ENCODE results near the gene NRG2. TPM values are rescaled to one million over a fixed set of nuclear protein-coding genes. Genes with fewer than 3 reads are reported as not detected.

NRG2 gene
- total RNA-seq, 1 experiment from 2014 or later = 0.91 TPM

- ATAC-seq = no peak
- no TSS peak for BruUV-seq (replicated peaks)
- peaks cover 0 to 11% of the 10 kb centered on the region in 2 experiments; a peak in 1 of 4 replicates for H3K4me1 ChIP-seq (ENCODE audit: control insufficient read depth in 1 of 2, insufficient read depth in 2 of 2, low read length in 2 of 2)
- no peak for TF ChIP-seq EZH2phosphoT487 (IDR thresholded peaks at IDR 0.05; ENCODE audit: borderline replicate concordance)
- TF ChIP-seq ATF3 (IDR thresholded peaks at IDR 0.05) = no peak
- TF ChIP-seq YY1 (IDR thresholded peaks at IDR 0.05; ENCODE audit: extremely low read depth, insufficient replicate concordance, low read depth, low read length) = no peak
- TF ChIP-seq ZFX (IDR thresholded peaks at IDR 0.05) = no peak
- no peak for TF ChIP-seq ZNF274 (IDR thresholded peaks at IDR 0.05; ENCODE audit: low read depth, low read length)
- no peak for TF ChIP-seq SIN3A (IDR thresholded peaks at IDR 0.05; ENCODE audit: low read depth)
- no peak for TF ChIP-seq POLR2A (IDR thresholded peaks at IDR 0.05; ENCODE audit: borderline replicate concordance, extremely low read depth, insufficient read depth, insufficient read length)
- no peak for TF ChIP-seq RAD21 (IDR thresholded peaks at IDR 0.05; ENCODE audit: low read depth)
- TF ChIP-seq EGR1 (IDR thresholded peaks at IDR 0.05; ENCODE audit: low read depth) = no peak
- no peak for TF ChIP-seq EZH2 (IDR thresholded peaks at IDR 0.05)
- intact Hi-C loops (cut with micrococcal nuclease) = loop anchor here (10.0 kb wide), 2 partner anchors 205 to 315 kb away; no protein-coding TSS in a partner anchor
- DNase-seq (ENCODE audit: low read depth, low spot score) = no peak
- H3K79me2 ChIP-seq (ENCODE audit: insufficient read depth, low read length) = no peaks in the 10 kb centered on the region
- H4K20me1 ChIP-seq (ENCODE audit: insufficient read depth) = no peaks in the 10 kb centered on the region
- no peak overlapping the region for H3K4me2 ChIP-seq (ENCODE audit: low read length)
- POLR2A ChIA-PET = no interaction called here
- H3K4me3 ChIP-seq (replicated peaks in 1 of 2; ENCODE audit: low read depth in 1 of 2, low read length in 2 of 2) = no peak overlapping the region
- H3K9me2 ChIP-seq (ENCODE audit: insufficient read depth) = no peaks in the 10 kb centered on the region
- CTCF ChIA-PET = no interaction called here
- RAD21 ChIA-PET (ENCODE audit: low non-redundant PET in 1 of 2, low total read pairs in 2 of 2, uncharacterized antibody in 2 of 2, unreplicated experiment in 2 of 2) = no interaction called here
- H2AFZ ChIP-seq (ENCODE audit: low read depth, low read length, poor library complexity, severe bottlenecking) = no peak overlapping the region
- H3K36me3 ChIP-seq (ENCODE audit: control insufficient read depth in 1 of 2, insufficient read depth in 2 of 2, low read length in 2 of 2) = no peaks in the 10 kb centered on the region
- no peak overlapping the region for H3K9ac ChIP-seq (ENCODE audit: low read length)
- no peak overlapping the region for H3K27ac ChIP-seq (ENCODE audit: low read depth, low read length)
- H3K9me3 ChIP-seq (ENCODE audit: control insufficient read depth in 1 of 2, insufficient read depth in 1 of 2, low read depth in 1 of 2, low read length in 2 of 2) = no peaks in the 10 kb centered on the region
- H3K27me3 ChIP-seq (ENCODE audit: insufficient read depth, low read length) = no peaks in the 10 kb centered on the region
Measured at GRCh38 chr5:139839918-139840317, 203.2 kb downstream of the NRG2 start.

GRCh38 chr5:139839232-139839815, 203.8 kb downstream of the NRG2 start:
- no TSS peak for BruUV-seq (replicated peaks)
- Histone ChIP-seq H3K4me3 (replicated peaks in 1 of 2; ENCODE audit: low read depth in 1 of 2, low read length in 2 of 2) (no peak overlapping the region), H3K27me3 (ENCODE audit: insufficient read depth, low read length) (0 out of 2 replicates have a peak, but pooled peaks cover 5% of the 10 kb centered on the region), H4K20me1 (ENCODE audit: insufficient read depth) (no peaks in the 10 kb centered on the region), H3K79me2 (ENCODE audit: insufficient read depth, low read length) (no peaks in the 10 kb centered on the region), H3K9me2 (ENCODE audit: insufficient read depth) (no peaks in the 10 kb centered on the region), H3K9me3 (ENCODE audit: control insufficient read depth in 1 of 2, insufficient read depth in 1 of 2, low read depth in 1 of 2, low read length in 2 of 2) (no peaks in the 10 kb centered on the region), H3K4me1 (ENCODE audit: control insufficient read depth in 1 of 2, insufficient read depth in 2 of 2, low read length in 2 of 2) (peaks cover 0 to 8% of the 10 kb centered on the region in 2 experiments; a peak in 1 of 4 replicates), H3K36me3 (ENCODE audit: control insufficient read depth in 1 of 2, insufficient read depth in 2 of 2, low read length in 2 of 2) (no peaks in the 10 kb centered on the region), H2AFZ (ENCODE audit: low read depth, low read length, poor library complexity, severe bottlenecking) (no peak overlapping the region), H3K4me2 (ENCODE audit: low read length) (no peak overlapping the region), H3K27ac (ENCODE audit: low read depth, low read length) (no peak overlapping the region), H3K9ac (ENCODE audit: low read length) (no peak overlapping the region)
- ChIA-PET RAD21 (ENCODE audit: low non-redundant PET in 1 of 2, low total read pairs in 2 of 2, uncharacterized antibody in 2 of 2, unreplicated experiment in 2 of 2) (no interaction called here), CTCF (no interaction called here), POLR2A (no interaction called here)
- intact Hi-C loops (cut with micrococcal nuclease) = no loop called here
- TF ChIP-seq ATF3 (IDR thresholded peaks at IDR 0.05) (no peak), POLR2AphosphoS5 (IDR thresholded peaks at IDR 0.05; ENCODE audit: low read depth, low read length) (no peak)
- ATAC-seq = no peak
- DNase-seq (ENCODE audit: low read depth, low spot score) = no peak
